Left ventricle myocardium inferior (tissue), 1 donor: Measurements from ENCODE around the gene SH3TC1. TPM values are rescaled to one million over a fixed set of nuclear protein-coding genes. Genes with fewer than 3 reads are reported as not detected.
A peak's percentile ranks its signal among the peaks of the same experiment; 100 is the strongest.

Experiments used
- DNase-seq: peaks from one replicate; pipeline ENCODE4 v3.0.0-alpha.2; 2020
- H3K27ac ChIP-seq: fragments of 200-600 bp; replicated peaks from 2 replicates; pipeline ENCODE4 v1.8.0; 2021
- H3K27me3 ChIP-seq: fragments of 200-600 bp; 2 replicates; pipeline ENCODE4 v1.8.0; 2021; ENCODE audit warnings: low read depth
- H3K36me3 ChIP-seq: fragments of 200-600 bp; 2 replicates; pipeline ENCODE4 v1.8.0; 2021
- H3K4me1 ChIP-seq: fragments of 200-600 bp; 2 replicates; pipeline ENCODE4 v1.8.0; 2021
- H3K4me3 ChIP-seq: fragments of 200-600 bp; 2 replicates; pipeline ENCODE4 v1.8.0; 2021; ENCODE audit warnings: mild to moderate bottlenecking, moderate library complexity
- H3K9me3 ChIP-seq: fragments of 200-600 bp; replicated peaks from 2 replicates; pipeline ENCODE4 v1.8.0; 2021
- intact Hi-C: fragments of 100-400 bp; cut with micrococcal nuclease; formaldehyde crosslinking; loops from one replicate; pipeline ENCODE4 v1.11.0; 2022
- total RNA-seq: library from RNA; stranded (reverse); fragmentation: NEBNext Ultra II Directional; extraction: Animal tissue kit (Norgen Biotek cat#: 25700); gene quantifications from one replicate; pipeline ENCODE4 v1.2.1, GENCODE V29; 2021
- TF ChIP-seq, protein P1 (sequence below): fragments of 200-600 bp; IDR thresholded peaks from 2 replicates; pipeline ENCODE4 v1.8.0; 2021; ENCODE audit warnings: antibody characterized with exemption, mild to moderate bottlenecking, borderline replicate concordance
- donor health status: DM: no; HTN: yes; CAD: no; lungs with severe emphysema.

SH3TC1 gene
- total RNA-seq, 1 donor from 2014 or later: 13.6 TPM

DNA sequence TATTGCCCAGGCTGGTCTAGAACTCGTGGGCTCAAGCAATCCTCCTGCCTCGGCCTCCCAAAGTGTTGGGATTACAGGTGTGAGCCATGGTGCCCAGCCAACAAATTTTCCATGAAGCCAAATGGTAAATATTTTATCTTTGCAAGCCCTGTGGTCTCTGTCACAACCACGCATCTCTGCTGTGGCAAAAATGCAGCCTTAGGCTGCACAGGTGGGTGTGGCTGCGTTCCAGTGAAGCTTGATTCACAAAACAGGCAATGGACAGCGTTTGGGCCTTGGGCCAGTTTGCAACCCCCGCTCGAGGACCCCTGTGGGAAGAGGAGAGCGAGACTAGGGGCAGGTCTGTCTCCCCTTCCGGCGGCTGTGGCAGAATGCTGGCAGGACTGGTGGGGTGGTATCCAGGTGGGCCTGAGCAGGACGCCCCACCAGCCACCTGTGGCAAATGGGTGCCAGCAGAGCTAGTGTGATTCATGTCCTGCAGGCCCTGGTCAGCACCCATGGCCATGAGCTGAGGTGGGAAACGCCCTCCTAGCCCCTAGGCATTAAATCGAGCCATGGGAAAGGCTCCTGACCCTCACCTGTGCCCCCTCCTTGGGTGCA lies 90.2 kb downstream of the SH3TC1 start:
- intact Hi-C loops: no loop called here
- Histone ChIP-seq H3K27me3 (no peaks in the 10 kb centered on the region), H3K9me3 (no peaks in the 10 kb centered on the region), H3K36me3 (peaks cover 56% of the 10 kb centered on the region), H3K4me1 (peaks cover 27% of the 10 kb centered on the region), H3K27ac (no peak overlapping the region), H3K4me3 (no peak overlapping the region)
- TF ChIP-seq, protein P1, sequence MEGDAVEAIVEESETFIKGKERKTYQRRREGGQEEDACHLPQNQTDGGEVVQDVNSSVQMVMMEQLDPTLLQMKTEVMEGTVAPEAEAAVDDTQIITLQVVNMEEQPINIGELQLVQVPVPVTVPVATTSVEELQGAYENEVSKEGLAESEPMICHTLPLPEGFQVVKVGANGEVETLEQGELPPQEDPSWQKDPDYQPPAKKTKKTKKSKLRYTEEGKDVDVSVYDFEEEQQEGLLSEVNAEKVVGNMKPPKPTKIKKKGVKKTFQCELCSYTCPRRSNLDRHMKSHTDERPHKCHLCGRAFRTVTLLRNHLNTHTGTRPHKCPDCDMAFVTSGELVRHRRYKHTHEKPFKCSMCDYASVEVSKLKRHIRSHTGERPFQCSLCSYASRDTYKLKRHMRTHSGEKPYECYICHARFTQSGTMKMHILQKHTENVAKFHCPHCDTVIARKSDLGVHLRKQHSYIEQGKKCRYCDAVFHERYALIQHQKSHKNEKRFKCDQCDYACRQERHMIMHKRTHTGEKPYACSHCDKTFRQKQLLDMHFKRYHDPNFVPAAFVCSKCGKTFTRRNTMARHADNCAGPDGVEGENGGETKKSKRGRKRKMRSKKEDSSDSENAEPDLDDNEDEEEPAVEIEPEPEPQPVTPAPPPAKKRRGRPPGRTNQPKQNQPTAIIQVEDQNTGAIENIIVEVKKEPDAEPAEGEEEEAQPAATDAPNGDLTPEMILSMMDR: no peak
- DNase-seq: no peak

DNA sequence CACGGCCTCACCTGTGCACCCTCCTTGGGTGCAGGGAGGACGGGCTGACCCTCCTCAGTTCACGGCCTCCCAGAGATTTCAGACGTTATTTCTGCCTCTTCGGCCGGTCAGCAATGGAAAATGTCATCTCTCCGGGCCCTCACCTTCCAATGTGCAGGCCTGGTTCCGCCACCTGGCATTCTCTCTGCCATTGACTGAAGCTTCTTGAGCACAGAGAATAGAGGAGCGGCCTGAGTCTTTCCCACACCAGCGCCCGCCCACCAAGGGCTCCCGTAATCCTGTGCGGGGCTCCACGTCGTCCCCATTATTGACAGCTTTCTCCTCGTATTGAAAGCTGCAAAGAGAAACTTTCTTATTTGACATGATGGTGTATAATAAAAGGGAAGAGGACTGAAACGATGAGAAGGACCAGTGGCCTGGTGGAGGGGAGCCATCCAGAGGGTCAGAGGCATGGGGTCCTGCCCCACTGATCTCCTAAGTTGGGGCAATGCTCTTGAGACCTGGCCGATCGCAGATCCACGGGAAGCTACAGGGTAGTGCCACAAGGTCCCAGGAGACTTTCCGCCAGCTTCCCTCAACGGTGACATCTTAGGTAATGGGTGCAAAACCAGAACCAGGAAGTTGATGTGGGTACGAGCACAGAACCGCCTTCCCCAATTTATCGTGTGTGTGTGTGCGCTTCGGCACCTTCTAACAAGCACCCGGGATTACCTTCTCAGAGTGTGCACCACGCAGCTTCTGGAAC lies 91.0 kb downstream of the SH3TC1 start:
- no peaks in the 10 kb centered on the region for H3K9me3 ChIP-seq
- TF ChIP-seq, protein P1: no peak
- peaks cover 62% of the 10 kb centered on the region for H3K36me3 ChIP-seq
- peak; percentile 5 for DNase-seq
- intact Hi-C loops: no loop called here
- peaks cover 18% of the 10 kb centered on the region for H3K4me1 ChIP-seq
- H3K4me3 ChIP-seq: no peak overlapping the region
- H3K27ac ChIP-seq: no peak overlapping the region
- no peaks in the 10 kb centered on the region for H3K27me3 ChIP-seq

DNA sequence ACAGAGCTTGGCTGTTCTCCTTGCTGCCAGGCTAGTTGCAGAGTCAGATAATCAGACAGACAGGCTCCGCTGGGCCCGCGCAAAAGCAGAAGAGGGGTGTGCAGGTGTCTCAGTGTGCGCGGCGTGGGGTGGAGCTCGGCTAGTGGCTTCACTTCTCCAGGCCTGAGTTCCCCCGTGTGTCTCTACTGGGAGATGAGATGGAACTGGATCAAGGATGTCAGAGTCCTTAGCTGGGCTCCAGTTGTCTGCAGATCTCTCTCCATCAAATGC lies 91.5 kb downstream of the SH3TC1 start:
- no peak overlapping the region for H3K27ac ChIP-seq
- H3K4me1 ChIP-seq: peaks cover 13% of the 10 kb centered on the region
- TF ChIP-seq, protein P1: no peak
- H3K27me3 ChIP-seq: no peaks in the 10 kb centered on the region
- H3K9me3 ChIP-seq: no peaks in the 10 kb centered on the region
- intact Hi-C loops: no loop called here
- peaks cover 68% of the 10 kb centered on the region for H3K36me3 ChIP-seq
- no peak for DNase-seq
- H3K4me3 ChIP-seq: no peak overlapping the region

Other genes with a start within 250 kb of the SH3TC1 start
- gene ABLIM2, start 40.5 kb upstream of the SH3TC1 start, total RNA-seq: 43.5 TPM
- 119 TPM for gene HTRA3, start 70.5 kb downstream of the SH3TC1 start, total RNA-seq
- 22.0 TPM for gene ACOX3, start 241.4 kb downstream of the SH3TC1 start, total RNA-seq
- 9.2 TPM for gene TRMT44, start 241.5 kb downstream of the SH3TC1 start, total RNA-seq